Left forelimb (tissue), 1 donor: Measurements from ENCODE around the gene OMP.

Experiments used
- DNase-seq: peaks from one replicate; pipeline ENCODE4 v3.0.0-alpha.2; 2018; ENCODE audit warnings: low spot score

The OMP gene

GRCh38 chr11:77140231-77140851, 37.7 kb downstream of the OMP start:
- DNase-seq, result no peak

DNA sequence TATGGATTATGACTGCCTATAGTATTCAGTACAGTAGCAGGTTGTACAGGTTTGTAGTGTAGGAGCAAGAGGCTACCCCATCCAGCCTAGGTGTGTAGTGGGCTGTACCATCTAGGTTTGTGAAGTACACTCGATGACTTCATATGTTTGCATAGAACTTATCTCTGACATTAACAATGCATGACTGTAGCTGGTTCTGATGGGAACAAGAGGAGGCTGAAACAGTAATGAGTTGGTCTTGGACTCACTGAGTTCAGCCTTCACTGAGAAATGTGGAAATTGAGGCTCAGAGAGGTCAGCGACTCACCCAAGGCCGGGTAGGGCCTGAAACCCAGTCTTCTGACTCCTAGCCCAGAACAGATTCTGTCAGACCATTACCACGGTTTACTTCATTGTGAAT, 38.4 kb downstream of the OMP start:
- no peak for DNase-seq

GRCh38 chr11:77141475-77141874, 38.8 kb downstream of the OMP start:
- DNase-seq, result no peak

- no peak for DNase-seq
Observed at GRCh38 chr11:77142091-77142975, 39.7 kb downstream of the OMP start.

DNA sequence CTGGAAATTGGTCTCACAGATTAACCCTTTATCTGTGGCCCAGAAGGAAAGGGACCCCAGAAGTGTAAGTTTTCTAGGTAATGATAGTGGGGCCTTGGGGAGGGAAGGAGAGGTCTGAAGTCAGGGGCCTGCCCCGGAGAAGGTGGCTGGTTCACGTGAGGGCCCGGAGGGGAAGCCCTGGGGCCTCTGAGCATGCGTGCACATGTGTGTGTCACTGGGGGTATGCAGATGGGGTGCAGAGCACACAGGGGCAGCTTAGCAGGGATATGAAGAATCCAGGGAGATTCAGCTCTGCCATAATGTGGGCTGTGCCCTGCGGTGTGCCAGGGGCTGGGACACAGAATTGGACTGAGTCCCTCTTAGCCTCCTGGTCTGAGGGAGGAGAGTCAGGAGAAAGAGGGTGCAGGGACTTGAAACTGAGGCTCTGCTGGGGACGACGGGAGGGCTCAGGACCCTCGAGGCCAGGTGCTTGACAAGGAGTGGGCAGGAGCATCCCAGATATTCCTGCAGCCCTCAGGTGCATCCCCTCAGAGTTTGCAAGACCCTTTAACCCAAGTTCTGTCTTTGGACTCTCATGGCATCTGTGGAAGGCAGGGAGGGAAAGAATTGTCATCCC, 40.9 kb downstream of the OMP start:
- no peak for DNase-seq

GRCh38 chr11:77144196-77144856, 41.7 kb downstream of the OMP start:
- no peak for DNase-seq

GRCh38 chr11:77144857-77145428, 42.3 kb downstream of the OMP start:
- no peak for DNase-seq

DNA sequence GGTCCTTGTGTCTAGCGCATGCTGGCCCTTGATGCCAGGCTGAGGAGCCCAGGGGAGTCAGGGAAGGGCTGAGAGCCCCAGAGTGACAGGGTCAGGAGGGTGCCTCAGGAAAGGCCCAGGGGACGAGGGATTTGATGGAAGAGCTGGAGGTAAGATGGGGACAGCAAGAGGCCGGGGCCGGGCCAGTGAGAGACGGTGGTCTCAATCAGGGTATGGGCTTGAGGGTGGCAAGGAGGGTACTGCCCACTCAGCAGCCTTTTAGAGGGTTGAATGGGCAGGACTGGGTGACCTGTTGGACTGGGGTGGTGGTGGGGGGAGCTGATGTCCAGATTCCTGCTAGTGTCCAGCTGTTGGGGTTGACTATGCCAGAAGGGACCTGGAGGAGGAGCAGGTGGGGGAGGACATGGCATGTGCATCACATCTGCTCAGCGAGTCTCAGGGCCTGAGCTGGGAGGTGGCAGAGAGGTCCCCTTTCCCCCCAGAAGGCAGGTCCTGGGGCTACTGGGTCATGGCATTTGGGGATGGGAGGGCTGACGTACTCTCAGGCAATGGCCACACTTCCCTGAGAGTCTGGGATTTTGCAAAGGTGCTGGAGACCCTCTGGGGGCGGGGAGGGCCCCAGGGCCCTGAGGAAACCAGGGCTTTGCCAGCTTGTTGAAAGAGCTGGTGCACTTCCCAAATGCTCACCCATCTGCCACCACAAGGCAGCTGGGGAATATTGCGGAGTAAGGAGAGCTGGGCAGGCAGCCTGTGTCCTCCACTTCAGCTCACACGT, 43.8 kb downstream of the OMP start:
- DNase-seq, result no peak

DNA sequence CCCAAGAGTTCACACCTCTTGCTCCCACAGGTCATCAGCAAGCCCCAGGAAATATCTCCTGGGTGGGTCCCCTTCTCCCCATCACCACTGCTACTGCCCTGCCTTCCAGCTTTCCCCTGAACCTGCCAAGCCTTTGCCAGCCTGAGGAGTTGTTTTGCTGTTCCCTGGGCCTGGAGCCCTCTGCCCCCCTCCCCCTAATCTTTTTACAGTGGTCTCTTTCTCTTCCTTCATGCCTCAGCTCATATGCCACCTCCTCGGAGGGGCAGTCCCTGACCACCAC, 44.3 kb downstream of the OMP start:
- no peak for DNase-seq

DNA sequence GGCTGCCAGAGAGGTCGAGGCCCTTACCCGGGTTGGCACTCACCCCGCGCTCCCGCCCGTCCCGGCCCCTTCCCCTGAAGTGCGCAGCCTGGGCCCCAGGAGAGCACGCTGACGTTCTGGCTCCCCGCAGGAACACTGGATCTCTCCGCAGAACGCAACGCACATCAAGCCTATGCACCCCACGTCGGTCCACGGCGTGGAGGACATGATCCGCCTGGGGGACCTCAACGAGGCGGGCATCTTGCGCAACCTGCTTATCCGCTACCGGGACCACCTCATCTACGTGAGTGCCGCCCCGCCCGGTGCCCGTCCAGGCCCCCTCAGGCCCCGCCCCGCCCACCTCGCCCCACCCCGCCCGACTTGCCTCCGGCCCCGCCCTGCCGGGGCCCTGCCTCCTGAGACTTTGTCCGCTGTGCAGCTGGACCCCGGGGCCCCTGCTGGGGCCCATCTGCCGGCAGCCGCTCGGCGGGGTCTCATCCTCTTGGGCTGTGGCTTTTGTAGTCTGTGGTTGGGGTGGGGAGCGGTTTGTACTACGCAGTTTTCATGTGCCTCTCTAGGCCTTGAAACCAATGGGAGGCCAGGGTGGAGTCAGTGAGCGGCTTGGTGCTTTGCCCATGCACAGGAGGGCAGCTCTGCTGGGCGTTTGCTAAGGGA, 45.2 kb downstream of the OMP start:
- no peak for DNase-seq

DNA sequence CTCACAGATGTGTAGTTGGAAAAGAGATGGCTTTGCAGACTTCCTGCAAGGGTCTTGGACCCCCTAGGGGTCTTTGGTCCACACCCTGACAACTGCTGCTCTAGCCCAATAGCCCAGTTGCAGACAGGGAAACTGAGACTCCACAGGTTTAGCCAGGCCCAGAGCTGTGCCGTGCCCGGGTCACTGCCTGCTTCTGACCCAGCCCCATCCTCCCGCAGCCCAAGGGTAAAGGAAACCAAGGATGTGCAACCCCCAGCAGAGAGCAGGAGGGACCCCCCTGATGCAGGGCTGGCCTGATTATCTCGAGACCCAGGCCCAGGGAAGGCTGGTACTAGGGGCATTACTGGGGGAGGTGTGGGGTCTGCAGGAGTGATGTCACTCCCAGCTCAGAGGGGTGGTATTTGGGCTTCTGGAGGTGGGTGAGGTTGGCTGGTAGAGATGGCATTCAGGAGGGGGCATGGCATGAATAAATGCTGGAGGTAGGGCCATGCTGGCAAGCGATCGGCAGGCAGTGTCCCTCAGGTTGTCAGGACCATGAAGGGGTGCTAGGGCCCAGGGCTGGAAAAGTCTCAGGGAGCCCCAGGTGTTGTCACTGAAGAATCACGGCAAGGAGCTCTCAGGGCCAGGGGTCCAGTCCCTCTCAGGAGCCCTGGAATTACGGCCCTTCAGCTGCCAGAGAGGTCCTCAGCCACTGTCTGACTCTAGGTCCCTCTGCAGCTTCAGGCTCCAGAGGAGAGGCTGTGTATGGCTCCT, 46.5 kb downstream of the OMP start:
- DNase-seq, result no peak

DNA sequence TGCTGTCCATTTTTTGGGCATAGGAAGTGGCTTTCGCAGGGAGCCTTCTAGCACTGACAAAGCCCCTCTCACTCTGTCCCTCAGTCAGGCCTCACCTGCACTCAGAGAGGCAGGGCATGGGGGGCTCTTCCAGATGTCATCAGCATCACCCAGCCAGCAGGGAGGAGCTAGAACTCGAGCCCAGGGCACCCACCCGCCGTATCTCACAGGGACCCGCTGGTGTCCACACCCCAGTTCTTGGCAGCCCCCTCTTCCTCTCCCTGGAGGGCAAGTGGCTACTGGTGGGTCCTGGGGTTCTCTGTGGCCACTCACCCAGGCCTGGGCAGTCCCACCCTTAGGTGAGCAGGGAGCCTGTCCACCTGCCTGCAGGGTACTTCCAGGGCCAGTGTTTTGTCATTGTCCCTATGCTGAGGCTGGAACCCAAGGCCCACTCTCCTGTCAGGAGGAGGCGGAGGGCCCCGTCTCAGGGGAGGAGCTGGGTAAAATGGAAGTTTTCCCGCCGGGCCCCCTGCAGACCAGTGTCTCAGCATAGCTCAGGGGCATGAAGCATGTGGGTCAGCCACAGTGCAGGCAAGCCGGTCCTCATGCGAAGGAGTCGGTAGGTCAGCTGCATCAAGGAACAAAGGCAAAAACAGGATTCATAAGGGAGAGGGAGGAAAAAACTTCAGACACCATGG, 47.2 kb downstream of the OMP start:
- no peak for DNase-seq

GRCh38 chr11:77150836-77151235, 48.2 kb downstream of the OMP start:
- DNase-seq, result no peak

- no peak for DNase-seq
Observed at GRCh38 chr11:77151804-77152509, 49.3 kb downstream of the OMP start.

DNA sequence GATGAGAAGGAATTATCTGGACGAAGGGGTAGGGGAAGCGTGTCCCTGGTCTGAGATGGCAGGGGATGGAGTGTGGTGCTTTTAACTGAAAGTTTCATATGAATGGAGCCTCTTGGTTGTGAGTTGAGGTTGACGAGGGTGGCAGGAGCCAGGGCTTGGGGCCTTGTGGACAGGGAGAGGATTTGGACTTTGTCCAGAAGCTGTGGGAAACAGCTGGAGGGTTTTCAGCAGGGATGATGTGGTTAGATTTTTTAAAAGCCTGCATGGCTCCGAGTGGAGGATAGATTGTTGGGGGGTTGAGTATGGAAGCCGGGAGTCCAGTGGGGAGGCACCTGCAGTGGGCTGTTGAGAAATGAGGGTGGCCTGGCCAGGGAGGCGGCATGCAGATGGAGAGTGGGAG, 50.2 kb downstream of the OMP start:
- DNase-seq, result no peak
